HEK293 (cell line): ENCODE results near the gene SEMA3F.

Experiments
- CTCF ChIA-PET: fragments of 350-600 bp; formaldehyde crosslinking; extraction: SDS; loops from one replicate; lab custom pipeline; 2021; ENCODE audit warnings: antibody characterized with exemption; lab: Yijun Ruan, JAX
- POLR2A ChIA-PET: fragments of 300-600 bp; formaldehyde crosslinking; extraction: SDS; loops from one replicate; lab custom pipeline; 2020; ENCODE audit warnings: antibody characterized with exemption, inconsistent platforms; lab: Yijun Ruan, JAX
- H3K27ac ChIP-seq: fragments of 200-500 bp; sonication (Bioruptor generic); 2 replicates; pipeline ENCODE4 v1.5.1; 2014; ENCODE audit warnings: low read depth, low read length, control low read depth, inconsistent platforms; ENCODE audit errors: extremely low read depth
- H3K36me3 ChIP-seq, 2 experiments: fragments of 200-500 bp in 1 of 2; sonication (Bioruptor generic) in 1 of 2; 1 replicate in 1 of 2; 2 replicates in 1 of 2; pipeline ENCODE4 v1.5.1; 2014 to 2017; ENCODE audit warnings: inconsistent platforms in 2 of 2, low read length in 2 of 2; ENCODE audit not compliant: control insufficient read depth in 2 of 2, insufficient read depth in 1 of 2
- H3K4me1 ChIP-seq: fragments of 200-500 bp; sonication (Bioruptor generic); 2 replicates; pipeline ENCODE4 v1.5.1; 2014; ENCODE audit warnings: mild to moderate bottlenecking, low read length, inconsistent platforms; ENCODE audit not compliant: control insufficient read depth, insufficient read depth
- H3K4me3 ChIP-seq: 2 replicates; pipeline ENCODE4 v1.5.1; 2011; ENCODE audit warnings: low read depth, mild to moderate bottlenecking, control low read depth, low read length, moderate library complexity
- H3K9me3 ChIP-seq: fragments of 200-500 bp; sonication (Bioruptor generic); 2 replicates; pipeline ENCODE4 v1.5.1; 2014; ENCODE audit warnings: low read depth, low read length, inconsistent platforms; ENCODE audit not compliant: control insufficient read depth, insufficient read depth
- EGR2 ChIP-seq: fragments of 450-650 bp; formaldehyde crosslinking; IDR thresholded peaks from 2 replicates; pipeline ENCODE4 v1.5.1; 2016; ENCODE audit warnings: low read depth, missing biosample characterization, missing genetic modification characterization
- IKZF3 ChIP-seq: fragments of 450-650 bp; IDR thresholded peaks from 2 replicates; pipeline ENCODE4 v1.5.0; 2018; ENCODE audit warnings: missing biosample characterization, mild to moderate bottlenecking, missing genetic modification characterization, moderate library complexity
- KLF16 ChIP-seq: fragments of 450-650 bp; formaldehyde crosslinking; IDR thresholded peaks from 2 replicates; pipeline ENCODE4 v1.5.1; 2017; ENCODE audit warnings: missing biosample characterization, missing genetic modification characterization
- KLF9 ChIP-seq: fragments of 450-650 bp; formaldehyde crosslinking; IDR thresholded peaks from 2 replicates; pipeline ENCODE4 v1.5.1; 2016; ENCODE audit warnings: missing biosample characterization, missing genetic modification characterization, low read depth
- OVOL3 ChIP-seq: fragments of 450-650 bp; formaldehyde crosslinking; IDR thresholded peaks from 2 replicates; pipeline ENCODE4 v1.5.1; 2016; ENCODE audit warnings: missing biosample characterization, missing genetic modification characterization
- PRDM10 ChIP-seq: fragments of 450-650 bp; formaldehyde crosslinking; IDR thresholded peaks from 2 replicates; pipeline ENCODE4 v1.5.1; 2016; ENCODE audit warnings: missing biosample characterization, missing genetic modification characterization
- SP3 ChIP-seq: fragments of 450-650 bp; formaldehyde crosslinking; IDR thresholded peaks from 2 replicates; pipeline ENCODE4 v1.5.1; 2016; ENCODE audit warnings: missing biosample characterization, missing genetic modification characterization
- ZBTB17 ChIP-seq: fragments of 450-650 bp; formaldehyde crosslinking; IDR thresholded peaks from 2 replicates; pipeline ENCODE4 v1.5.1; 2016; ENCODE audit warnings: missing biosample characterization, missing genetic modification characterization
- ZEB2 ChIP-seq: fragments of 450-650 bp; formaldehyde crosslinking; IDR thresholded peaks from 2 replicates; pipeline ENCODE4 v1.5.1; 2016; ENCODE audit warnings: missing biosample characterization, missing genetic modification characterization
- ZNF133 ChIP-seq: fragments of 450-650 bp; formaldehyde crosslinking; IDR thresholded peaks from 2 replicates; pipeline ENCODE4 v1.5.1; 2016; ENCODE audit warnings: missing biosample characterization, missing genetic modification characterization
- ZNF211 ChIP-seq: fragments of 450-650 bp; formaldehyde crosslinking; IDR thresholded peaks from 2 replicates; pipeline ENCODE4 v1.5.1; 2016; ENCODE audit warnings: low read depth, missing biosample characterization, missing genetic modification characterization
- ZNF391 ChIP-seq: fragments of 450-650 bp; formaldehyde crosslinking; IDR thresholded peaks from 2 replicates; pipeline ENCODE4 v1.5.1; 2016; ENCODE audit warnings: low read depth, missing biosample characterization, missing genetic modification characterization, borderline replicate concordance
- ZNF501 ChIP-seq: fragments of 450-650 bp; formaldehyde crosslinking; IDR thresholded peaks from 2 replicates; pipeline ENCODE4 v1.5.1; 2016; ENCODE audit warnings: missing biosample characterization, missing genetic modification characterization
- ZNF510 ChIP-seq: fragments of 450-650 bp; formaldehyde crosslinking; IDR thresholded peaks from 2 replicates; pipeline ENCODE4 v1.5.1; 2018; ENCODE audit warnings: mild to moderate bottlenecking, missing genetic modification characterization, missing biosample characterization; ENCODE audit not compliant: insufficient replicate concordance
- ZNF600 ChIP-seq: fragments of 450-650 bp; formaldehyde crosslinking; IDR thresholded peaks from 2 replicates; pipeline ENCODE4 v1.5.1; 2016; ENCODE audit warnings: missing biosample characterization, missing genetic modification characterization
- ZNF626 ChIP-seq: fragments of 450-650 bp; sonication (Bioruptor Pico); formaldehyde crosslinking; IDR thresholded peaks from 2 replicates; pipeline ENCODE4 v1.5.1; 2018; ENCODE audit warnings: missing biosample characterization, missing genetic modification characterization, inconsistent platforms
- ZNF654 ChIP-seq: fragments of 450-650 bp; formaldehyde crosslinking; IDR thresholded peaks from 2 replicates; pipeline ENCODE4 v1.5.1; 2016; ENCODE audit warnings: low read depth, missing biosample characterization, missing genetic modification characterization
- ZNF677 ChIP-seq: fragments of 450-650 bp; IDR thresholded peaks from 2 replicates; pipeline ENCODE4 v1.5.0; 2018; ENCODE audit warnings: missing biosample characterization, mild to moderate bottlenecking, missing genetic modification characterization, moderate library complexity
- ZXDB ChIP-seq: fragments of 450-650 bp; formaldehyde crosslinking; IDR thresholded peaks from 2 replicates; pipeline ENCODE4 v1.5.1; 2016; ENCODE audit warnings: missing biosample characterization, missing genetic modification characterization
- TF ChIP-seq, protein P1 (sequence below): fragments of 450-650 bp; formaldehyde crosslinking; IDR thresholded peaks from 2 replicates; pipeline ENCODE4 v1.5.1; 2016; ENCODE audit warnings: missing biosample characterization, missing genetic modification characterization, borderline replicate concordance
- TF ChIP-seq, protein P2 (sequence below): fragments of 450-650 bp; formaldehyde crosslinking; IDR thresholded peaks from 2 replicates; pipeline ENCODE4 v1.5.1; 2016; ENCODE audit warnings: missing biosample characterization, missing genetic modification characterization
- TF ChIP-seq, protein P3 (sequence below): fragments of 450-650 bp; formaldehyde crosslinking; IDR thresholded peaks from 2 replicates; pipeline ENCODE4 v1.5.1; 2016; ENCODE audit warnings: missing biosample characterization, missing genetic modification characterization

SEMA3F gene

DNA sequence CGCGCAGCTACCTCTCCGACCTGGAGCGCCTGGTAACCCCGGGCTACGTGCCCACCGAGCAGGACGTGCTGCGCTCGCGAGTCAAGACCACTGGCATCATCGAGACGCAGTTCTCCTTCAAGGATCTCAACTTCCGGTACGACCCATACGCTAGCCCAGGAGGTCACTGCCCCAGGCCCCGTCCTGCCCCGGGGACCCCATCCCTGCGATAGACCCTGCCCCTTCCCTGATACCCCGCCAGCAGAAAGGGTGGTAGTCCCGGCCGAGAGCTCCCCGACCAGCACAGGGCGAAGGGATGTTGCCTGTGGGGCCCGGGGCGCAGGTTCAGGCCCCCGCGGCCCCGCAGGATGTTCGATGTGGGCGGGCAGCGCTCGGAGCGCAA lies 38.6 kb downstream of the SEMA3F start (continued):
- TF ChIP-seq, protein P1, sequence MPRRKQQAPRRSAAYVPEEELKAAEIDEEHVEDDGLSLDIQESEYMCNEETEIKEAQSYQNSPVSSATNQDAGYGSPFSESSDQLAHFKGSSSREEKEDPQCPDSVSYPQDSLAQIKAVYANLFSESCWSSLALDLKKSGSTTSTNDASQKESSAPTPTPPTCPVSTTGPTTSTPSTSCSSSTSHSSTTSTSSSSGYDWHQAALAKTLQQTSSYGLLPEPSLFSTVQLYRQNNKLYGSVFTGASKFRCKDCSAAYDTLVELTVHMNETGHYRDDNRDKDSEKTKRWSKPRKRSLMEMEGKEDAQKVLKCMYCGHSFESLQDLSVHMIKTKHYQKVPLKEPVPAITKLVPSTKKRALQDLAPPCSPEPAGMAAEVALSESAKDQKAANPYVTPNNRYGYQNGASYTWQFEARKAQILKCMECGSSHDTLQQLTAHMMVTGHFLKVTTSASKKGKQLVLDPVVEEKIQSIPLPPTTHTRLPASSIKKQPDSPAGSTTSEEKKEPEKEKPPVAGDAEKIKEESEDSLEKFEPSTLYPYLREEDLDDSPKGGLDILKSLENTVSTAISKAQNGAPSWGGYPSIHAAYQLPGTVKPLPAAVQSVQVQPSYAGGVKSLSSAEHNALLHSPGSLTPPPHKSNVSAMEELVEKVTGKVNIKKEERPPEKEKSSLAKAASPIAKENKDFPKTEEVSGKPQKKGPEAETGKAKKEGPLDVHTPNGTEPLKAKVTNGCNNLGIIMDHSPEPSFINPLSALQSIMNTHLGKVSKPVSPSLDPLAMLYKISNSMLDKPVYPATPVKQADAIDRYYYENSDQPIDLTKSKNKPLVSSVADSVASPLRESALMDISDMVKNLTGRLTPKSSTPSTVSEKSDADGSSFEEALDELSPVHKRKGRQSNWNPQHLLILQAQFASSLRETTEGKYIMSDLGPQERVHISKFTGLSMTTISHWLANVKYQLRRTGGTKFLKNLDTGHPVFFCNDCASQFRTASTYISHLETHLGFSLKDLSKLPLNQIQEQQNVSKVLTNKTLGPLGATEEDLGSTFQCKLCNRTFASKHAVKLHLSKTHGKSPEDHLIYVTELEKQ (tag by site-specific recombination): no peak
- TF ChIP-seq ZNF501 (tag by site-specific recombination) (no peak), ZNF626 (tag by site-specific recombination) (no peak)
- TF ChIP-seq, all 188 proteins: peak for 0

- Histone ChIP-seq H3K36me3 (no peaks in the 10 kb centered on the region), H3K9me3 (no peaks in the 10 kb centered on the region), H3K4me3 (no peak overlapping the region), H3K4me1 (no peaks in the 10 kb centered on the region), H3K27ac (no peak overlapping the region)
- ChIA-PET POLR2A (interaction anchor here (0.5 to 1.5 kb wide), 8 partner anchors 10 to 1149 kb away, joined by 3 to 7 read pairs (median 4); partner anchors contain the start of genes GNAI2, HYAL3, NAA80 and SLC38A3), CTCF (interaction anchor here (0.6 to 7.7 kb wide), 37 partner anchors 10 to 192 kb away, joined by 3 to 237 read pairs (median 6); partner anchors contain the start of genes GNAI2, LSMEM2, SEMA3B and SLC38A3)
- TF ChIP-seq, protein P2, sequence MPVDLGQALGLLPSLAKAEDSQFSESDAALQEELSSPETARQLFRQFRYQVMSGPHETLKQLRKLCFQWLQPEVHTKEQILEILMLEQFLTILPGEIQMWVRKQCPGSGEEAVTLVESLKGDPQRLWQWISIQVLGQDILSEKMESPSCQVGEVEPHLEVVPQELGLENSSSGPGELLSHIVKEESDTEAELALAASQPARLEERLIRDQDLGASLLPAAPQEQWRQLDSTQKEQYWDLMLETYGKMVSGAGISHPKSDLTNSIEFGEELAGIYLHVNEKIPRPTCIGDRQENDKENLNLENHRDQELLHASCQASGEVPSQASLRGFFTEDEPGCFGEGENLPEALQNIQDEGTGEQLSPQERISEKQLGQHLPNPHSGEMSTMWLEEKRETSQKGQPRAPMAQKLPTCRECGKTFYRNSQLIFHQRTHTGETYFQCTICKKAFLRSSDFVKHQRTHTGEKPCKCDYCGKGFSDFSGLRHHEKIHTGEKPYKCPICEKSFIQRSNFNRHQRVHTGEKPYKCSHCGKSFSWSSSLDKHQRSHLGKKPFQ (tag by site-specific recombination): 0 out of 2 replicates have a peak, but pooled peaks have one; percentile 35
- no peak for TF ChIP-seq IKZF3
- TF ChIP-seq ZXDB (tag by site-specific recombination): 0 out of 2 replicates have a peak, but pooled peaks have one; percentile 14
- TF ChIP-seq, protein P3, sequence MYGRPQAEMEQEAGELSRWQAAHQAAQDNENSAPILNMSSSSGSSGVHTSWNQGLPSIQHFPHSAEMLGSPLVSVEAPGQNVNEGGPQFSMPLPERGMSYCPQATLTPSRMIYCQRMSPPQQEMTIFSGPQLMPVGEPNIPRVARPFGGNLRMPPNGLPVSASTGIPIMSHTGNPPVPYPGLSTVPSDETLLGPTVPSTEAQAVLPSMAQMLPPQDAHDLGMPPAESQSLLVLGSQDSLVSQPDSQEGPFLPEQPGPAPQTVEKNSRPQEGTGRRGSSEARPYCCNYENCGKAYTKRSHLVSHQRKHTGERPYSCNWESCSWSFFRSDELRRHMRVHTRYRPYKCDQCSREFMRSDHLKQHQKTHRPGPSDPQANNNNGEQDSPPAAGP: peak; percentile 59; the same call in 1 of the 2 replicates
- peak; percentile 30; the same call in 1 of the 2 replicates for TF ChIP-seq SP3 (tag by site-specific recombination)
- peak; percentile 56 for TF ChIP-seq ZNF654 (tag by site-specific recombination)
- no peak for TF ChIP-seq ZNF677
- TF ChIP-seq EGR2 (tag by site-specific recombination): peak; percentile 69; the same call in 1 of the 2 replicates
- no peak for TF ChIP-seq ZNF211 (tag by site-specific recombination)
- peak; percentile 18; the same call in 1 of the 2 replicates for TF ChIP-seq ZNF600 (tag by site-specific recombination)
- 0 out of 2 replicates have a peak, but pooled peaks have one; percentile 21 for TF ChIP-seq PRDM10
- TF ChIP-seq ZNF133 (tag by site-specific recombination): no peak
- TF ChIP-seq ZNF510 (tag by site-specific recombination): no peak
- TF ChIP-seq ZNF391 (tag by site-specific recombination): 0 out of 2 replicates have a peak, but pooled peaks have one; percentile 40
- TF ChIP-seq KLF9 (tag by site-specific recombination): peak; percentile 45; the same call in 1 of the 2 replicates
- peak; percentile 43; the same call in 1 of the 2 replicates for TF ChIP-seq ZBTB17 (tag by site-specific recombination)
- 0 out of 2 replicates have a peak, but pooled peaks have one; percentile 35 for TF ChIP-seq ZEB2 (tag by site-specific recombination)
- TF ChIP-seq KLF16: 0 out of 2 replicates have a peak, but pooled peaks have one; percentile 46
- no peak for TF ChIP-seq OVOL3
Measured at GRCh38 chr3:50194128-50194902, 39.2 kb downstream of the SEMA3F start.
